Activated CD8-positive, alpha-beta memory T cell treated with anti-CD3 and anti-CD28 coated beads, Interleukin-2, amount 10 ng/mL, durations not matched to agents 7 days and 5 days (primary cell): Measurements from ENCODE around the gene GGA1. TPM values are rescaled to one million over a fixed set of nuclear protein-coding genes. Genes with fewer than 3 reads are reported as not detected.
A peak's percentile ranks its signal among the peaks of the same experiment; 100 is the strongest.

Source experiments
- ATAC-seq: fragments of 150-1000 bp; cut with Tn5 transposase; one replicate; pipeline ENCODE4 v1.10.0; 2021; ENCODE audit warnings: moderate library complexity
- CTCF ChIA-PET: fragments of 350-600 bp; sonication (Branson Sonifier 250); formaldehyde crosslinking; loops from one replicate; lab custom pipeline; 2021; ENCODE audit warnings: antibody characterized with exemption; lab: Charles Lee
- DNase-seq: peaks from one replicate; pipeline ENCODE4 v3.0.0-alpha.2; 2020
- H3K27ac Mint-ChIP-seq: one replicate; pipeline ENCODE4 v1.8.0; 2021; ENCODE audit warnings: mild to moderate bottlenecking, mixed read lengths
- H3K27me3 Mint-ChIP-seq: one replicate; pipeline ENCODE4 v1.8.0; 2021; ENCODE audit warnings: mixed read lengths
- H3K36me3 Mint-ChIP-seq: one replicate; pipeline ENCODE4 v1.8.0; 2021; ENCODE audit warnings: mild to moderate bottlenecking, mixed read lengths
- H3K4me1 Mint-ChIP-seq: one replicate; pipeline ENCODE4 v1.8.0; 2021; ENCODE audit warnings: mixed read lengths
- H3K4me3 Mint-ChIP-seq: one replicate; pipeline ENCODE4 v1.8.0; 2021; ENCODE audit warnings: mild to moderate bottlenecking, moderate library complexity, mixed read lengths
- H3K9me3 Mint-ChIP-seq: one replicate; pipeline ENCODE4 v1.8.0; 2022; ENCODE audit warnings: low read depth, mixed read lengths
- total RNA-seq, 2 experiments: library from RNA; stranded (reverse); gene quantifications; one replicate each; pipeline ENCODE4 v1.2.3, GENCODE V29; 2021

The GGA1 gene
- total RNA-seq, 2 experiments from 2014 or later = 76.9 to 85.9 TPM

- CTCF ChIA-PET = interaction anchor here (5.8 to 34.1 kb wide), 4 partner anchors 9 to 39 kb away, joined by 102 to 1064 read pairs (median 227); partner anchors contain the start of genes GGA1, LGALS1, NOL12 and PDXP
- ATAC-seq = no peak
- Mint-ChIP-seq H3K27ac (peak overlapping the region; percentile 91), H3K9me3 (no peaks in the 10 kb centered on the region), H3K36me3 (peaks cover 2% of the 10 kb centered on the region), H3K4me3 (peak overlapping the region; percentile 72), H3K27me3 (no peaks in the 10 kb centered on the region), H3K4me1 (peaks cover 73% of the 10 kb centered on the region)
- DNase-seq = peak; percentile 80
These were observed 23.0 kb downstream of the GGA1 start for GRCh38 chr22:37631448-37632173.

- Mint-ChIP-seq H3K9me3 (no peaks in the 10 kb centered on the region), H3K27ac (peak overlapping the region; percentile 91), H3K4me3 (peak overlapping the region; percentile 72), H3K27me3 (no peaks in the 10 kb centered on the region), H3K36me3 (peaks cover 2% of the 10 kb centered on the region), H3K4me1 (peaks cover 73% of the 10 kb centered on the region)
- DNase-seq = peak; percentile 76
- ATAC-seq = peak; percentile 20
- CTCF ChIA-PET = interaction anchor here (1.2 to 34.1 kb wide), 7 partner anchors 10 to 212 kb away, joined by 4 to 1064 read pairs (median 102); partner anchors contain the start of genes ANKRD54, GGA1, LGALS1 and NOL12
These were observed 23.8 kb downstream of the GGA1 start for GRCh38 chr22:37632174-37633088.

GRCh38 chr22:37633089-37633624 is 24.5 kb downstream of the GGA1 start:
- Mint-ChIP-seq H3K36me3 (peaks cover 2% of the 10 kb centered on the region), H3K27me3 (no peaks in the 10 kb centered on the region), H3K27ac (peak overlapping the region; percentile 91), H3K9me3 (no peaks in the 10 kb centered on the region), H3K4me1 (peaks cover 73% of the 10 kb centered on the region), H3K4me3 (peak overlapping the region; percentile 72)
- DNase-seq (peak; percentile 88), ATAC-seq (peak; percentile 52)
- CTCF ChIA-PET = interaction anchor here (1.2 to 34.1 kb wide), 7 partner anchors 10 to 211 kb away, joined by 4 to 1064 read pairs (median 102); partner anchors contain the start of genes ANKRD54, GGA1, LGALS1 and NOL12

- DNase-seq (peak; percentile 89), ATAC-seq (peak; percentile 60)
- Mint-ChIP-seq H3K27ac (peak overlapping the region; percentile 91), H3K4me3 (peak overlapping the region; percentile 72), H3K36me3 (peaks cover 2% of the 10 kb centered on the region), H3K4me1 (peaks cover 74% of the 10 kb centered on the region), H3K9me3 (no peaks in the 10 kb centered on the region), H3K27me3 (no peaks in the 10 kb centered on the region)
- CTCF ChIA-PET = interaction anchor here (0.6 to 34.1 kb wide), 8 partner anchors 10 to 210 kb away, joined by 3 to 1064 read pairs (median 55); partner anchors contain the start of genes ANKRD54, GALR3, GGA1 and LGALS1
These were observed 25.2 kb downstream of the GGA1 start for GRCh38 chr22:37633625-37634416.

- Mint-ChIP-seq H3K4me3 (peak overlapping the region; percentile 72), H3K4me1 (peaks cover 77% of the 10 kb centered on the region), H3K27me3 (no peaks in the 10 kb centered on the region), H3K27ac (peak overlapping the region; percentile 91), H3K36me3 (peaks cover 2% of the 10 kb centered on the region), H3K9me3 (no peaks in the 10 kb centered on the region)
- no peak for ATAC-seq
- DNase-seq = peak; percentile 52
- CTCF ChIA-PET = interaction anchor here (0.7 to 34.1 kb wide), 6 partner anchors 9 to 96 kb away, joined by 3 to 1064 read pairs (median 129); partner anchors contain the start of genes GGA1, LGALS1, NOL12 and PDXP
These were observed 25.8 kb downstream of the GGA1 start for GRCh38 chr22:37634417-37634924.

- CTCF ChIA-PET = interaction anchor here (0.5 to 34.1 kb wide), 8 partner anchors 8 to 261 kb away, joined by 3 to 1064 read pairs (median 53); partner anchors contain the start of genes GGA1, LGALS1, NOL12 and PDXP
These were observed 26.5 kb downstream of the GGA1 start for GRCh38 chr22:37635157-37635556.

GRCh38 chr22:37636186-37636948 is 27.7 kb downstream of the GGA1 start:
- CTCF ChIA-PET = interaction anchor here (0.7 to 34.1 kb wide), 8 partner anchors 13 to 260 kb away, joined by 3 to 1064 read pairs (median 6); partner anchors contain the start of genes GGA1, LGALS1, MFNG and NOL12
- Mint-ChIP-seq H3K4me1 (peaks cover 75% of the 10 kb centered on the region), H3K27me3 (no peaks in the 10 kb centered on the region), H3K4me3 (peak overlapping the region; percentile 90), H3K27ac (peak overlapping the region; percentile 91), H3K9me3 (no peaks in the 10 kb centered on the region), H3K36me3 (peaks cover 9% of the 10 kb centered on the region)
- DNase-seq (peak; percentile 88), ATAC-seq (no peak)

More at GRCh38 chr22:37635157-37635556, 26.5 kb downstream of the GGA1 start:
- Mint-ChIP-seq H3K4me1 (peaks cover 77% of the 10 kb centered on the region), H3K27ac (peak overlapping the region; percentile 91), H3K36me3 (peaks cover 2% of the 10 kb centered on the region), H3K27me3 (no peaks in the 10 kb centered on the region), H3K9me3 (no peaks in the 10 kb centered on the region), H3K4me3 (peak overlapping the region; percentile 72)
- no peak for DNase-seq
- no peak for ATAC-seq

- H3K4me3 Mint-ChIP-seq = peak overlapping the region; percentile 90
- H3K27ac Mint-ChIP-seq = peak overlapping the region; percentile 91
- peaks cover 75% of the 10 kb centered on the region for H3K4me1 Mint-ChIP-seq
- H3K27me3 Mint-ChIP-seq = no peaks in the 10 kb centered on the region
- CTCF ChIA-PET = interaction anchor here (0.9 to 34.1 kb wide), 7 partner anchors 12 to 259 kb away, joined by 3 to 1064 read pairs (median 7); partner anchors contain the start of genes GGA1, LGALS1, MFNG and NOL12
- DNase-seq (no peak), ATAC-seq (no peak)
- no peaks in the 10 kb centered on the region for H3K9me3 Mint-ChIP-seq
- H3K36me3 Mint-ChIP-seq = peaks cover 14% of the 10 kb centered on the region
These were observed 28.3 kb downstream of the GGA1 start for GRCh38 chr22:37636949-37637273.

GRCh38 chr22:37638391-37639069 is 29.9 kb downstream of the GGA1 start:
- H3K27ac Mint-ChIP-seq = peak overlapping the region; percentile 91

GRCh38 chr22:37639070-37639760 is 30.6 kb downstream of the GGA1 start, which contains the start of gene SH3BP1:
TSS of gene SH3BP1 (plus strand) at chr22:37639669. CDS start at chr22:37639788, 119 bp downstream.
- Mint-ChIP-seq H3K27ac (peak within 1 kb of the TSS; percentile 91), H3K4me3 (peak within 1 kb of the TSS; percentile 90), H3K4me1 (peaks cover 75% of the 10 kb centered on the region), H3K9me3 (no peaks in the 10 kb centered on the region), H3K27me3 (no peaks in the 10 kb centered on the region), H3K36me3 (peaks cover 30% of the 10 kb centered on the region)
- ATAC-seq = peak; percentile 62
- CTCF ChIA-PET = interaction anchor here (1.4 to 34.1 kb wide), 5 partner anchors 17 to 32 kb away, joined by 6 to 1064 read pairs (median 156); partner anchors contain the start of genes GGA1, LGALS1, NOL12 and PDXP
- DNase-seq = peak; percentile 85

More at GRCh38 chr22:37638391-37639069, 29.9 kb downstream of the GGA1 start:
- CTCF ChIA-PET = interaction anchor here (14.0 to 34.1 kb wide), 3 partner anchors 16 to 32 kb away, joined by 156 to 1064 read pairs (median 298); partner anchors contain the start of genes GGA1, LGALS1, NOL12 and PDXP
- DNase-seq (peak; percentile 68), ATAC-seq (peak; percentile 47)
- Mint-ChIP-seq H3K4me1 (peaks cover 76% of the 10 kb centered on the region), H3K27me3 (no peaks in the 10 kb centered on the region), H3K4me3 (peak overlapping the region; percentile 90), H3K36me3 (peaks cover 25% of the 10 kb centered on the region), H3K9me3 (no peaks in the 10 kb centered on the region)
